GM12874 (cell line): ENCODE results near the gene CLIP4.

ENCODE experiments used
- TF ChIP-seq, protein P1 (sequence below): IDR thresholded peaks from 2 replicates; pipeline ENCODE4 v1.5.1; 2011; ENCODE audit warnings: low read depth, mild to moderate bottlenecking, control low read depth, low read length, moderate library complexity; ENCODE audit not compliant: insufficient read depth

CLIP4 gene, protein sequence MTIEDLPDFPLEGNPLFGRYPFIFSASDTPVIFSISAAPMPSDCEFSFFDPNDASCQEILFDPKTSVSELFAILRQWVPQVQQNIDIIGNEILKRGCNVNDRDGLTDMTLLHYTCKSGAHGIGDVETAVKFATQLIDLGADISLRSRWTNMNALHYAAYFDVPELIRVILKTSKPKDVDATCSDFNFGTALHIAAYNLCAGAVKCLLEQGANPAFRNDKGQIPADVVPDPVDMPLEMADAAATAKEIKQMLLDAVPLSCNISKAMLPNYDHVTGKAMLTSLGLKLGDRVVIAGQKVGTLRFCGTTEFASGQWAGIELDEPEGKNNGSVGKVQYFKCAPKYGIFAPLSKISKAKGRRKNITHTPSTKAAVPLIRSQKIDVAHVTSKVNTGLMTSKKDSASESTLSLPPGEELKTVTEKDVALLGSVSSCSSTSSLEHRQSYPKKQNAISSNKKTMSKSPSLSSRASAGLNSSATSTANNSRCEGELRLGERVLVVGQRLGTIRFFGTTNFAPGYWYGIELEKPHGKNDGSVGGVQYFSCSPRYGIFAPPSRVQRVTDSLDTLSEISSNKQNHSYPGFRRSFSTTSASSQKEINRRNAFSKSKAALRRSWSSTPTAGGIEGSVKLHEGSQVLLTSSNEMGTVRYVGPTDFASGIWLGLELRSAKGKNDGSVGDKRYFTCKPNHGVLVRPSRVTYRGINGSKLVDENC

GRCh38 chr2:29114946-29115609, at the start of gene CLIP4:
TSS of gene CLIP4 (plus strand) at chr2:29115415. CDS start at chr2:29121389, 5,974 bp downstream.
- TF ChIP-seq, protein P1, sequence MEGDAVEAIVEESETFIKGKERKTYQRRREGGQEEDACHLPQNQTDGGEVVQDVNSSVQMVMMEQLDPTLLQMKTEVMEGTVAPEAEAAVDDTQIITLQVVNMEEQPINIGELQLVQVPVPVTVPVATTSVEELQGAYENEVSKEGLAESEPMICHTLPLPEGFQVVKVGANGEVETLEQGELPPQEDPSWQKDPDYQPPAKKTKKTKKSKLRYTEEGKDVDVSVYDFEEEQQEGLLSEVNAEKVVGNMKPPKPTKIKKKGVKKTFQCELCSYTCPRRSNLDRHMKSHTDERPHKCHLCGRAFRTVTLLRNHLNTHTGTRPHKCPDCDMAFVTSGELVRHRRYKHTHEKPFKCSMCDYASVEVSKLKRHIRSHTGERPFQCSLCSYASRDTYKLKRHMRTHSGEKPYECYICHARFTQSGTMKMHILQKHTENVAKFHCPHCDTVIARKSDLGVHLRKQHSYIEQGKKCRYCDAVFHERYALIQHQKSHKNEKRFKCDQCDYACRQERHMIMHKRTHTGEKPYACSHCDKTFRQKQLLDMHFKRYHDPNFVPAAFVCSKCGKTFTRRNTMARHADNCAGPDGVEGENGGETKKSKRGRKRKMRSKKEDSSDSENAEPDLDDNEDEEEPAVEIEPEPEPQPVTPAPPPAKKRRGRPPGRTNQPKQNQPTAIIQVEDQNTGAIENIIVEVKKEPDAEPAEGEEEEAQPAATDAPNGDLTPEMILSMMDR, result no peak

GRCh38 chr2:29066271-29066860, 48.8 kb upstream of the CLIP4 start:
- TF ChIP-seq, protein P1, result no peak

DNA sequence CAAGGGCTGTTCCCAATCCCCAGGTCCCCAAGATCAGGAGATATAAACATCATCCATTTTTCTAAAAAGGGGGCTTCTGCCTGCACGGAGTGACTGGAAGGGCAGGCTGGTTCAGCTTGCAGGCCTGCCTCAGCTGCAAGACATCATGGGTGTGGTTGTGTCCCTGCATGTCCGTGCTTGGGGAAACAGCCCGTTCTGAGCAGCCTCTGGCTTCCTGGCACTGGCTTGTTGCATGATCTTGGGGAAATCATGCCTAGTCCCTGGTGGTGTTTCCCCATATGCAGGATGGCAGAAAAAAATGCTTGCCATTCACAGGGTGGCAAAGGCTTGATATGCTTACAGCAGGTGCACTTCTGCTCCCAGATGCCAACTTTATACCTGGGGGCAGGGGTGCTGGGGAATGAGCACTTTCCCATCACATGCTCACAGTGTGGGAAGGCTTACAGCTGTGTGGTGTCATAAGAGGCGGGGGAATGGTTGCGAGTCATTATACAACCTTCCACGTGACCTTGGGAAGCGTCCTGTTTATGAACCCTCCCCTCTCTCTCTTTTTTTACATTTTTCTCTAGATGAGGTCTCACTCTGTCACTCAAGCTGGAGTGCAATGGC, 48.1 kb upstream of the CLIP4 start:
- TF ChIP-seq, protein P1, result no peak

- TF ChIP-seq, protein P1, result no peak
Observed at GRCh38 chr2:29068513-29068912, 46.7 kb upstream of the CLIP4 start.

DNA sequence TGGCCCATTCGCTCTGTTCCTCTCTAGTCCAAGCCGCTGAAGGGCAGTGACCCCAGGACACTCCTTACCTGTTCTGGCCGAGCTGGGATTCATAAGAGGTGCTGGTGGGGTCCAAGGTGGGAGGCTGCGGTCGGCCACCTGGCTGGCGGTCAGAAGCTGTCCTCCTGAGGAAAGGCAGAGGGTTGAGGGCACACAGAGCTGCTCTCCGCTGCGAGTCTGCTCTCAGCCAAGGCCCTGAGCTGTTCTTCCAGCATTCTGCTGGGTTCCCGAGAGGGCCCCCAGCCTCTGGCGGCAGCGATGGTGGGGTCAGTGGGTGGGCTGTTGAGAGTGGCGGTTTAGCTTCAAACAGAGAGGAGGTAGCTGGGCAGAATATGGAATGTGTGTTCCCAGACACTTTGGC, 44.7 kb upstream of the CLIP4 start:
- TF ChIP-seq, protein P1, result no peak

DNA sequence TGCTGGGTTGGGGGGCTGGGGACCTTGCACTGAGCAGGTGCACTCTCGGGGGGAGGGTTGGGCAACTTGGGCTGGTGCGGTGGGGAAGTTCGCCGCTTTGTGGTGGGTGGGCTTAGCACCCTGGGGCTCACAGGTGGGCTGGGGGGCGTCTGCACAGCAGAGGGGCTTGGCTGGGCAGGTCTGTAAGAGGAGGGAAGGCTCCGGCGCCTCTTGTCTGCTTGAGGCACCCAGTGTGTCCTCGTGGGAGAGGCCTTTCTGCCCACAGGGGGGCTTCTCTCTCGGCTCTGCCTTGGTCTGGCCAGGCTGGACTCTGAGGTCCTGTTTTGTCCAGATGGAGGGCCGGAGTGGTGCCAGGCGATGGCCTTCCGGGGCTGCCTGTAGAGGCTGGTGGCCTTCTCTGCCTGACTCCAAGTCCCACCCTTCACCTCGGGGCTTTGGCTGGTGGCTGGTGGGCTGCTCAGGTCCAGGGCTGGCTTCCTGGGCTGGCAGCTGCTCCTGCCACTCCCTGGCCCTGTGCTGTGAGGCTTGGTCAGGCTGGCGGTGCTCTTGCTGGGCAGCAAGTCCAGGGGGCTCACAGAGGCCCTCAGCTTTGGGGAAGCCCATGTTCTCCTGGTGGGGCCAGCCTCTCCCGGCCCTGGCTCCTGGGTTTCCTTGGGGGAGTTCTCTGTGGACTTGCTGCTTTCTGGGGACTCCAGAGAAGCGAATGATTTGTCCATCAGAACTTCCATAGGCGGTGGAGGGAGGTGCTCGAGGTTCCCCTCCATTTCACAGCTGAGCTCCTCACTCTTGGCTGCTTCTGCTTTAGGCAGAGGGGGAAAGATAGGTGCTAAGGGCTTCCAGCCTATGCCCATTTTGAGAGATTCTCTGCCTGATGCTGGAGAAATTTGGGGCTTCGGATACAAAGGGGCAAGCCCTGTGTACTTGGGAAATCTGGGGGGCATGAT, 43.9 kb upstream of the CLIP4 start:
- TF ChIP-seq, protein P1, result no peak
